Measurements from ENCODE around the gene REELD1. TPM values are rescaled to one million over a fixed set of nuclear protein-coding genes. Genes with fewer than 3 reads are reported as not detected.

REELD1 gene
- total RNA-seq, 1 donor from 2014 or later: not detected

GRCh38 chr4:146176891-146177290 lies 37.4 kb upstream of the REELD1 start:
- Histone ChIP-seq H3K79me2 (ENCODE audit: insufficient read depth, low read length) (peaks cover 63% of the 10 kb centered on the region), H3K9ac (ENCODE audit: low read length) (peak overlapping the region; percentile 93)

DNA sequence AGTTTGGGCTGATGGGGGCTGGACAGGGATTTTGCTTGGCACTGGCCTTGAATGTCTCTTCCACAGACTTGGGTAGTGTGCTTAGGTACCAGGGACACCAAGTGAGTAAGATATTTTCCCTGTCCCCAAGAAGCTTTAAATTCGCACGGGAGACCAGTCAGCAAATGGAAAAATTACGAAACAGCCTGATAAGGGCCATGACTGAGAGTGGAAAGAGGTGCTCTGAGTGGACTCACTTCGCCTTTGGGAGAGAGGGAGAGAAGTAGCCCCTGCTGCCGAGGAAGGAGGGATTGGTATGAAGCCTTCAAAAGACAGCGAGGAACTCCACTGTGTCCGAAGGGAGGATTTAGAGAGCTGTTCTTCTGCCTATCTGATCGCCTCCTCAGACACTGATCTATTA lies 36.2 kb upstream of the REELD1 start:
- H3K9me3 ChIP-seq (ENCODE audit: insufficient read depth, low read depth, low read length): no peaks in the 10 kb centered on the region
- Mint-ChIP-seq H3K9me3 (ENCODE audit: unreplicated experiment) (no peaks in the 10 kb centered on the region), H3K27ac (ENCODE audit: unreplicated experiment) (no peak overlapping the region), H3K4me1 (ENCODE audit: low read depth, unreplicated experiment) (peaks cover 5% of the 10 kb centered on the region), H3K36me3 (ENCODE audit: low read depth, unreplicated experiment) (no peaks in the 10 kb centered on the region), H3K27me3 (ENCODE audit: low read depth, unreplicated experiment) (no peaks in the 10 kb centered on the region), H3K4me3 (ENCODE audit: unreplicated experiment) (no peak overlapping the region)
- H2AFZ ChIP-seq (ENCODE audit: low read depth, low read length): no peak overlapping the region
- DNase-seq (ENCODE audit: low read depth) (no peak), FAIRE-seq (no peak)
- H3K27me3 ChIP-seq (ENCODE audit: insufficient read depth, low read length): no peaks in the 10 kb centered on the region
- peaks cover 4% of the 10 kb centered on the region for H3K4me1 ChIP-seq (ENCODE audit: insufficient read depth, low read length)
- H3K79me2 ChIP-seq (ENCODE audit: insufficient read depth, low read length): peaks cover 72% of the 10 kb centered on the region
- peaks cover 28% of the 10 kb centered on the region for H4K20me1 ChIP-seq (ENCODE audit: insufficient read depth, low read length)
- H3K4me3 ChIP-seq (ENCODE audit: insufficient read depth, low read depth, low read length): no peak overlapping the region
- TF ChIP-seq, protein P1, sequence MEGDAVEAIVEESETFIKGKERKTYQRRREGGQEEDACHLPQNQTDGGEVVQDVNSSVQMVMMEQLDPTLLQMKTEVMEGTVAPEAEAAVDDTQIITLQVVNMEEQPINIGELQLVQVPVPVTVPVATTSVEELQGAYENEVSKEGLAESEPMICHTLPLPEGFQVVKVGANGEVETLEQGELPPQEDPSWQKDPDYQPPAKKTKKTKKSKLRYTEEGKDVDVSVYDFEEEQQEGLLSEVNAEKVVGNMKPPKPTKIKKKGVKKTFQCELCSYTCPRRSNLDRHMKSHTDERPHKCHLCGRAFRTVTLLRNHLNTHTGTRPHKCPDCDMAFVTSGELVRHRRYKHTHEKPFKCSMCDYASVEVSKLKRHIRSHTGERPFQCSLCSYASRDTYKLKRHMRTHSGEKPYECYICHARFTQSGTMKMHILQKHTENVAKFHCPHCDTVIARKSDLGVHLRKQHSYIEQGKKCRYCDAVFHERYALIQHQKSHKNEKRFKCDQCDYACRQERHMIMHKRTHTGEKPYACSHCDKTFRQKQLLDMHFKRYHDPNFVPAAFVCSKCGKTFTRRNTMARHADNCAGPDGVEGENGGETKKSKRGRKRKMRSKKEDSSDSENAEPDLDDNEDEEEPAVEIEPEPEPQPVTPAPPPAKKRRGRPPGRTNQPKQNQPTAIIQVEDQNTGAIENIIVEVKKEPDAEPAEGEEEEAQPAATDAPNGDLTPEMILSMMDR (IDR thresholded peaks at IDR 0.05; ENCODE audit: insufficient read depth, low read depth, low read length): no peak
- no peak for TF ChIP-seq EZH2 (IDR thresholded peaks at IDR 0.05; ENCODE audit: insufficient read depth, low read length)
- H3K4me2 ChIP-seq (ENCODE audit: low read length): no peak overlapping the region
- no peaks in the 10 kb centered on the region for H3K36me3 ChIP-seq (ENCODE audit: insufficient read depth, low read length)
- H3K9ac ChIP-seq (ENCODE audit: low read length): no peak overlapping the region
- no peak overlapping the region for H3K27ac ChIP-seq (ENCODE audit: low read depth, low read length)

More at GRCh38 chr4:146176891-146177290, 37.4 kb upstream of the REELD1 start:
- Histone ChIP-seq H3K36me3 (ENCODE audit: insufficient read depth, low read length) (no peaks in the 10 kb centered on the region), H3K27me3 (ENCODE audit: insufficient read depth, low read length) (no peaks in the 10 kb centered on the region), H3K4me2 (ENCODE audit: low read length) (peak overlapping the region; percentile 87), H4K20me1 (ENCODE audit: insufficient read depth, low read length) (peaks cover 28% of the 10 kb centered on the region), H3K9me3 (ENCODE audit: insufficient read depth, low read depth, low read length) (no peaks in the 10 kb centered on the region), H2AFZ (ENCODE audit: low read depth, low read length) (no peak overlapping the region), H3K27ac (ENCODE audit: low read depth, low read length) (no peak overlapping the region), H3K4me3 (ENCODE audit: insufficient read depth, low read depth, low read length) (peak overlapping the region; percentile 79), H3K4me1 (ENCODE audit: insufficient read depth, low read length) (peaks cover 4% of the 10 kb centered on the region)
- H3K36me3 Mint-ChIP-seq (ENCODE audit: low read depth, unreplicated experiment): no peaks in the 10 kb centered on the region
- peak overlapping the region; percentile 89 for H3K4me3 Mint-ChIP-seq (ENCODE audit: unreplicated experiment)
- no peak for DNase-seq (ENCODE audit: low read depth)
- FAIRE-seq: no peak
- H3K4me1 Mint-ChIP-seq (ENCODE audit: low read depth, unreplicated experiment): peaks cover 5% of the 10 kb centered on the region
- no peak overlapping the region for H3K27ac Mint-ChIP-seq (ENCODE audit: unreplicated experiment)
- no peaks in the 10 kb centered on the region for H3K27me3 Mint-ChIP-seq (ENCODE audit: low read depth, unreplicated experiment)
- H3K9me3 Mint-ChIP-seq (ENCODE audit: unreplicated experiment): no peaks in the 10 kb centered on the region
- no peak for TF ChIP-seq EZH2 (IDR thresholded peaks at IDR 0.05; ENCODE audit: insufficient read depth, low read length)
- TF ChIP-seq, protein P1 (IDR thresholded peaks at IDR 0.05; ENCODE audit: insufficient read depth, low read depth, low read length): no peak

DNA sequence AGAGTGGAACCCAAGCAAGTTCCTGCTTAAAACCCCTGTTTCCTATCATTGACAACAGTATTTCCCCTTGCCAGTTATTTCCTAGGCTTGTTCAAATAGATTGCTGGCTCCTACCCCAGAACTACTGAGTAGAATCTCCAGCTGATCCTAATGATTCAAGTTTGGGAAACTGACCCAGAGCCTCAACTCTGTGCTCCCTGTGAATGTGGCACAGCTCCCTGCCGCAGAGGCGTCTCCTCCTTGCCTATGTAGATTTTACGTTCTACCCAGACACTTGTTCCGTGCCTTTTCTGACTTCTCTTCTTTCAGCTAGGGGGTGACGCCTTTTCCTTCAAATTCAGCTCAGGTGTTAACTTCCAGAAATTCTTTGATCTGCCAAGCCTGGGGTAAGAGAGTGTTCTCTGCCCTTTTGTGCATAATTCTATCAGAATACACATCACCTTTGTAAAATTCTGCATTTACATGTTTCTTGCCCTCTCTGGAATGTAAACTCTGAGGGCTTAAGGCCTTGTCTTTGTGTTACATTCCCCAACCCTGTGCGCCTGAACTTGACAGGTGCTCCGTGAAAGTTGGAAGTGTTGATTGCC lies 34.5 kb upstream of the REELD1 start:
- Mint-ChIP-seq H3K4me3 (ENCODE audit: unreplicated experiment) (peak overlapping the region; percentile 10), H3K27ac (ENCODE audit: unreplicated experiment) (no peak overlapping the region), H3K27me3 (ENCODE audit: low read depth, unreplicated experiment) (no peaks in the 10 kb centered on the region), H3K36me3 (ENCODE audit: low read depth, unreplicated experiment) (no peaks in the 10 kb centered on the region), H3K9me3 (ENCODE audit: unreplicated experiment) (no peaks in the 10 kb centered on the region), H3K4me1 (ENCODE audit: low read depth, unreplicated experiment) (peaks cover 5% of the 10 kb centered on the region)
- Histone ChIP-seq H3K27me3 (ENCODE audit: insufficient read depth, low read length) (no peaks in the 10 kb centered on the region), H3K9ac (ENCODE audit: low read length) (no peak overlapping the region), H2AFZ (ENCODE audit: low read depth, low read length) (no peak overlapping the region), H3K4me1 (ENCODE audit: insufficient read depth, low read length) (peaks cover 4% of the 10 kb centered on the region), H3K79me2 (ENCODE audit: insufficient read depth, low read length) (peaks cover 75% of the 10 kb centered on the region), H3K36me3 (ENCODE audit: insufficient read depth, low read length) (no peaks in the 10 kb centered on the region), H3K27ac (ENCODE audit: low read depth, low read length) (no peak overlapping the region), H3K9me3 (ENCODE audit: insufficient read depth, low read depth, low read length) (no peaks in the 10 kb centered on the region), H4K20me1 (ENCODE audit: insufficient read depth, low read length) (peaks cover 28% of the 10 kb centered on the region), H3K4me2 (ENCODE audit: low read length) (no peak overlapping the region), H3K4me3 (ENCODE audit: insufficient read depth, low read depth, low read length) (no peak overlapping the region)
- DNase-seq (ENCODE audit: low read depth) (no peak), FAIRE-seq (no peak)
- TF ChIP-seq, protein P1 (IDR thresholded peaks at IDR 0.05; ENCODE audit: insufficient read depth, low read depth, low read length): no peak
- no peak for TF ChIP-seq EZH2 (IDR thresholded peaks at IDR 0.05; ENCODE audit: insufficient read depth, low read length)

All from astrocyte (in vitro differentiated cells and primary cell).